A549 (cell line): ENCODE measurements around the gene TEKT5. TPM values are rescaled to one million over a fixed set of nuclear protein-coding genes. Genes with fewer than 3 reads are reported as not detected.

ENCODE experiments used
- ATAC-seq, 2 experiments: fragments of 200-7000 bp in 1 of 2; fragments of >200 bp in 1 of 2; cut with Nextera tagmentation in 1 of 2; cut with Tn5 transposase in 1 of 2; 3 replicates each; pipeline versions ENCODE4 v1.8.0 to v1.9.1; 2018 to 2020; ENCODE audit warnings: mild to moderate bottlenecking in 1 of 2, moderate library complexity in 1 of 2
- CTCF ChIA-PET: fragments of 300-600 bp; sonication (Branson Sonifier 250); formaldehyde crosslinking; extraction: SDS; loops from one replicate; lab custom pipeline; 2021; ENCODE audit warnings: antibody characterized with exemption, inconsistent platforms; lab: Yijun Ruan, JAX
- POLR2A ChIA-PET: fragments of 350-600 bp; formaldehyde crosslinking; extraction: SDS; loops from one replicate; lab custom pipeline; 2021; ENCODE audit warnings: antibody characterized with exemption, inconsistent platforms; lab: Yijun Ruan, JAX
- DNase-seq, 2 experiments: peaks; one replicate each; pipeline versions ENCODE4 v3.0.0 to v3.0.0-alpha.2; 2011 to 2016; ENCODE audit warnings: low read depth in 1 of 2, low spot score in 1 of 2
- FAIRE-seq: peaks from 2 replicates; lab custom pipeline; 2011; peaks lifted over from hg19 to GRCh38; lab: Jason Lieb, UNC
- H3K27ac ChIP-seq, 2 experiments: fragments of >200 bp; sonication (Bioruptor Twin); formaldehyde crosslinking; 3 replicates each; pipeline ENCODE4 v1.5.1; 2016 to 2017
- H3K4me1 ChIP-seq: fragments of >200 bp; sonication (Bioruptor Twin); formaldehyde crosslinking; 3 replicates; pipeline ENCODE4 v1.6.1; 2016
- H3K4me2 ChIP-seq: fragments of >200 bp; sonication (Bioruptor Twin); formaldehyde crosslinking; 3 replicates; pipeline ENCODE4 v1.6.1; 2016
- H3K4me3 ChIP-seq: fragments of >200 bp; sonication (Bioruptor Twin); formaldehyde crosslinking; 3 replicates; pipeline ENCODE4 v1.5.1; 2016
- H3K9me3 ChIP-seq: fragments of >200 bp; sonication (Bioruptor Twin); formaldehyde crosslinking; 3 replicates; pipeline ENCODE4 v1.6.1; 2016
- BHLHE40 ChIP-seq: IDR thresholded peaks from 2 replicates; pipeline ENCODE4 v1.6.1; 2012; ENCODE audit warnings: low read depth, low read length, inconsistent platforms
- CBX2 ChIP-seq: fragments of 200-600 bp; sonication (generic); IDR thresholded peaks from 2 replicates; pipeline ENCODE4 v1.6.1; 2016; ENCODE audit warnings: low read depth, mild to moderate bottlenecking, borderline replicate concordance
- CEBPB ChIP-seq, 2 experiments: fragments of >200 bp in 1 of 2; sonication (Bioruptor Twin) in 1 of 2; formaldehyde crosslinking in 1 of 2; IDR thresholded peaks; 2 replicates each; pipeline ENCODE4 v1.6.1; 2012 to 2016
- CHD4 ChIP-seq: fragments of 200-600 bp; sonication (generic); IDR thresholded peaks from 2 replicates; pipeline ENCODE4 v1.6.1; 2016; ENCODE audit warnings: antibody characterized with exemption, mild to moderate bottlenecking, borderline replicate concordance
- E2F6 ChIP-seq: IDR thresholded peaks from 2 replicates; pipeline ENCODE4 v1.6.1; 2012; ENCODE audit warnings: low read depth, borderline replicate concordance
- EHF ChIP-seq: fragments of 250-450 bp; sonication (Bioruptor Pico); IDR thresholded peaks from 2 replicates; pipeline ENCODE4 v1.5.0; 2020; ENCODE audit warnings: mild to moderate bottlenecking
- ESRRA ChIP-seq: fragments of 150-350 bp; IDR thresholded peaks from 2 replicates; pipeline ENCODE4 v1.6.1; 2014; ENCODE audit warnings: mild to moderate bottlenecking, low read length, borderline replicate concordance
- GATA3 ChIP-seq: IDR thresholded peaks from 2 replicates; pipeline ENCODE4 v1.6.1; 2012; ENCODE audit warnings: borderline replicate concordance
- HDAC2 ChIP-seq: fragments of 200-600 bp; sonication (generic); IDR thresholded peaks from 2 replicates; pipeline ENCODE4 v1.6.1; 2016
- HOXA7 ChIP-seq: fragments of 250-450 bp; sonication (Bioruptor Pico); IDR thresholded peaks from 2 replicates; pipeline ENCODE4 v1.5.0; 2020; ENCODE audit warnings: mild to moderate bottlenecking, moderate library complexity
- HOXB5 ChIP-seq: fragments of 250-450 bp; sonication (Bioruptor Pico); IDR thresholded peaks from 2 replicates; pipeline ENCODE4 v1.5.0; 2020; ENCODE audit warnings: mild to moderate bottlenecking, moderate library complexity
- KDM1A ChIP-seq: fragments of 200-600 bp; sonication (generic); IDR thresholded peaks from 2 replicates; pipeline ENCODE4 v1.6.1; 2016; ENCODE audit warnings: low read depth, mild to moderate bottlenecking
- MAFK ChIP-seq: fragments of 450-650 bp; IDR thresholded peaks from 2 replicates; pipeline ENCODE4 v1.6.1; 2014; ENCODE audit not compliant: partially characterized antibody
- MAZ ChIP-seq: fragments of 150-350 bp; IDR thresholded peaks from 2 replicates; pipeline ENCODE4 v1.6.1; 2014; ENCODE audit warnings: antibody characterized with exemption, low read depth, low read length, borderline replicate concordance
- MYC ChIP-seq: IDR thresholded peaks from 2 replicates; pipeline ENCODE4 v1.6.1; 2012; ENCODE audit warnings: mild to moderate bottlenecking, inconsistent platforms, low read length, improper control_type of control experiment, borderline replicate concordance
- NPAS2 ChIP-seq: fragments of 250-450 bp; sonication (Bioruptor Pico); IDR thresholded peaks from 2 replicates; pipeline ENCODE4 v1.8.0; 2022; ENCODE audit warnings: mild to moderate bottlenecking, moderate library complexity, borderline replicate concordance
- NR3C1 ChIP-seq: fragments of >200 bp; sonication (Bioruptor Twin); formaldehyde crosslinking; IDR thresholded peaks from 3 replicates; pipeline ENCODE4 v1.6.1; 2017
- POLR2A ChIP-seq: IDR thresholded peaks from 2 replicates; pipeline ENCODE4 v1.6.1; 2012; ENCODE audit warnings: mild to moderate bottlenecking, low read length
- RFX5 ChIP-seq: fragments of 450-650 bp; IDR thresholded peaks from 2 replicates; pipeline ENCODE4 v1.7.1; 2014; ENCODE audit warnings: antibody characterized with exemption, mild to moderate bottlenecking, moderate library complexity
- ZC3H11A ChIP-seq: fragments of 450-650 bp; IDR thresholded peaks from 2 replicates; pipeline ENCODE4 v1.6.1; 2014; ENCODE audit warnings: antibody characterized with exemption, mild to moderate bottlenecking
- ZFP36 ChIP-seq: fragments of 450-650 bp; IDR thresholded peaks from 2 replicates; pipeline ENCODE4 v1.6.1; 2014; ENCODE audit warnings: borderline replicate concordance; ENCODE audit not compliant: partially characterized antibody
- ZNF302 ChIP-seq: fragments of 250-450 bp; sonication (Bioruptor Pico); IDR thresholded peaks from 2 replicates; pipeline ENCODE4 v1.9.0; 2021; ENCODE audit warnings: inconsistent platforms, mild to moderate bottlenecking, moderate library complexity
- ZSCAN20 ChIP-seq: fragments of 250-450 bp; sonication (Bioruptor Pico); IDR thresholded peaks from 2 replicates; pipeline ENCODE4 v1.8.0; 2022; ENCODE audit warnings: mild to moderate bottlenecking, moderate library complexity
- WGBS: methylation state at CpG from one replicate; pipeline ENCODE4 v1.1.6; 2017; ENCODE audit errors: missing lambda C conversion rate; 5-methylcytosine and 5-hydroxymethylcytosine counted together
- polyA plus RNA-seq, 4 experiments: library from polyadenylated mRNA; depleted of rRNA in 3 of 4; stranded (reverse); fragments of >200 nt; fragmentation: RNase III in 1 of 4; extraction: RNeasy Plus Mini Kit Qiagen cat#74134 plus additional on column Dnase treatment in 1 of 4; gene quantifications; 2 replicates in 3 of 4; 3 replicates in 1 of 4; pipeline ENCODE4 v1.2.3, GENCODE V29; 2011 to 2017
- TF ChIP-seq, protein P1 (sequence below): IDR thresholded peaks from 2 replicates; pipeline ENCODE4 v1.6.1; 2012
- TF ChIP-seq, protein P2 (sequence below): fragments of 150-350 bp; IDR thresholded peaks from 2 replicates; pipeline ENCODE4 v1.6.1; 2014; ENCODE audit warnings: low read depth, mild to moderate bottlenecking, low read length
- TF ChIP-seq, protein P3 (sequence below): fragments of >200 bp; sonication (Bioruptor Twin); formaldehyde crosslinking; IDR thresholded peaks from 3 replicates; pipeline ENCODE4 v1.5.1; 2016

TEKT5 gene
- polyA plus RNA-seq, 2 of the 4 experiments (the other 2 are of a cell fraction): 0.14 TPM; not detected in 1

DNA sequence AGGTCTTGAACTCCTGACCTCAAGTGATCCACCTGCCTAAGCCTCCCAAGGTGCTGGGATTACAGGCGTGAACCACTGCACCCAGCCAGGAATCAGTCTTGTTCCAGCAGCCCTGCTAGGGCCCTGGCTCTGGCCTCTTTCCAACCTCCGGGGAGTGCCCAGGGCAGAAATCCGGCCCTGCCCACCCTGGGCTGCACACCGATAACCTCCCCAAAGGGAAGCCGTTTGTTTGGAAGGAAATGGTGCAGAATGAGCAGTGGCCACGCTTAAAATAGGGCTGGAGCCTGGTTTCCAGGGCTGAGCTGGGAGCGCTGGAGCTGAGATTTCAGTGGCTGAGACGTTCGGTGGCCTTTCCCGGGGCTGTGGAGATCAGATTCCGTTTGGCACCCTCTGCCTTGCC lies 96.6 kb downstream of the TEKT5 start (continued):
- TF ChIP-seq MYC: no peak
- TF ChIP-seq CEBPB (IDR thresholded peaks at IDR 0.05): no peak
- no peak for TF ChIP-seq HDAC2
- TF ChIP-seq, protein P1, sequence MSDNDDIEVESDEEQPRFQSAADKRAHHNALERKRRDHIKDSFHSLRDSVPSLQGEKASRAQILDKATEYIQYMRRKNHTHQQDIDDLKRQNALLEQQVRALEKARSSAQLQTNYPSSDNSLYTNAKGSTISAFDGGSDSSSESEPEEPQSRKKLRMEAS: no peak
- TF ChIP-seq, all 56 proteins: peak for 0

DNA sequence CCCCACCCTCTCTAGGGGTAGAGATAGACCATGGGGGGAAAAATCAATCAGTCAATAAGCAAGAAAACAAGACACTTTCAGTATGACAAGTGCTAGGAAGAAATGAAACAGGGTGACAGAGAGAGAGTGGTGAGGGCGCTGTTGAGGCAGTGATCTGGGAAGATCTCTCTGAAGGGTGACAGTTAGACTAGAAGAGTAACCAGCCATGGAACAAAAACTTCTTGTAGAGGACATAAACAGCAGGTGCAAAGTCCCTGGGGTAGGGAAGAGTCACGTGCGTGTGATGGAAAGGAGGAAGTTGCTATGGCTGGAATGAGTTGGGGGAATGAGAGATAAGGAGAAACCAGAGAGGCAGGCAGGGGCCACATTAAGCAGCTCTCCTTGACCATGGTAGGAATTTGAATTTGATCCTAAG lies 97.5 kb downstream of the TEKT5 start:
- H3K4me1 ChIP-seq: peaks cover 14% of the 10 kb centered on the region; the same call in 2 of the 3 replicates
- ChIA-PET POLR2A (no interaction called here), CTCF (no interaction called here)
- no peak for ATAC-seq
- no peak for TF ChIP-seq HOXB5
- no peak for TF ChIP-seq E2F6
- TF ChIP-seq ZNF302 (CRISPR knock-in tag): no peak
- TF ChIP-seq, protein P2, sequence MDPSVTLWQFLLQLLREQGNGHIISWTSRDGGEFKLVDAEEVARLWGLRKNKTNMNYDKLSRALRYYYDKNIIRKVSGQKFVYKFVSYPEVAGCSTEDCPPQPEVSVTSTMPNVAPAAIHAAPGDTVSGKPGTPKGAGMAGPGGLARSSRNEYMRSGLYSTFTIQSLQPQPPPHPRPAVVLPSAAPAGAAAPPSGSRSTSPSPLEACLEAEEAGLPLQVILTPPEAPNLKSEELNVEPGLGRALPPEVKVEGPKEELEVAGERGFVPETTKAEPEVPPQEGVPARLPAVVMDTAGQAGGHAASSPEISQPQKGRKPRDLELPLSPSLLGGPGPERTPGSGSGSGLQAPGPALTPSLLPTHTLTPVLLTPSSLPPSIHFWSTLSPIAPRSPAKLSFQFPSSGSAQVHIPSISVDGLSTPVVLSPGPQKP: no peak
- TF ChIP-seq HDAC2: no peak
- no peak for TF ChIP-seq KDM1A
- no peak for TF ChIP-seq CBX2
- no peak for TF ChIP-seq ZFP36
- no peaks in the 10 kb centered on the region for H3K9me3 ChIP-seq
- DNase-seq: no peak
- no peak for FAIRE-seq
- H3K4me3 ChIP-seq: no peak overlapping the region
- H3K4me2 ChIP-seq: no peak overlapping the region
- H3K27ac ChIP-seq: no peak overlapping the region
- 87% methylated on average over 3 of the region's 3 CpGs for WGBS

GRCh38 chr16:10594312-10594950 lies 100.3 kb downstream of the TEKT5 start:
- Histone ChIP-seq H3K4me3 (no peak overlapping the region), H3K4me2 (no peak overlapping the region), H3K4me1 (no peaks in the 10 kb centered on the region), H3K9me3 (no peaks in the 10 kb centered on the region), H3K27ac (no peak overlapping the region)
- WGBS: 46% methylated on average over 4 of the region's 9 CpGs
- no peak for TF ChIP-seq MYC
- TF ChIP-seq BHLHE40: no peak
- no peak for TF ChIP-seq CEBPB (IDR thresholded peaks at IDR 0.05)
- no peak for TF ChIP-seq ZSCAN20
- TF ChIP-seq MAFK: no peak
- TF ChIP-seq CHD4: no peak
- TF ChIP-seq ZC3H11A: no peak
- TF ChIP-seq ZFP36: no peak
- no peak for TF ChIP-seq EHF (CRISPR knock-in tag)
- TF ChIP-seq, protein P3, sequence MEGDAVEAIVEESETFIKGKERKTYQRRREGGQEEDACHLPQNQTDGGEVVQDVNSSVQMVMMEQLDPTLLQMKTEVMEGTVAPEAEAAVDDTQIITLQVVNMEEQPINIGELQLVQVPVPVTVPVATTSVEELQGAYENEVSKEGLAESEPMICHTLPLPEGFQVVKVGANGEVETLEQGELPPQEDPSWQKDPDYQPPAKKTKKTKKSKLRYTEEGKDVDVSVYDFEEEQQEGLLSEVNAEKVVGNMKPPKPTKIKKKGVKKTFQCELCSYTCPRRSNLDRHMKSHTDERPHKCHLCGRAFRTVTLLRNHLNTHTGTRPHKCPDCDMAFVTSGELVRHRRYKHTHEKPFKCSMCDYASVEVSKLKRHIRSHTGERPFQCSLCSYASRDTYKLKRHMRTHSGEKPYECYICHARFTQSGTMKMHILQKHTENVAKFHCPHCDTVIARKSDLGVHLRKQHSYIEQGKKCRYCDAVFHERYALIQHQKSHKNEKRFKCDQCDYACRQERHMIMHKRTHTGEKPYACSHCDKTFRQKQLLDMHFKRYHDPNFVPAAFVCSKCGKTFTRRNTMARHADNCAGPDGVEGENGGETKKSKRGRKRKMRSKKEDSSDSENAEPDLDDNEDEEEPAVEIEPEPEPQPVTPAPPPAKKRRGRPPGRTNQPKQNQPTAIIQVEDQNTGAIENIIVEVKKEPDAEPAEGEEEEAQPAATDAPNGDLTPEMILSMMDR: no peak
- DNase-seq: no peak
- no peak for ATAC-seq
- POLR2A ChIA-PET: no interaction called here
- CTCF ChIA-PET: interaction anchor here (2.6 kb wide), 1 partner anchor 14 kb away, joined by 8 read pairs; the partner anchor contains the start of gene EMP2
- FAIRE-seq: no peak

- no peaks in the 10 kb centered on the region for H3K9me3 ChIP-seq
- TF ChIP-seq CBX2: no peak
- no peak for TF ChIP-seq CHD4
- TF ChIP-seq HOXA7: no peak
- no peak for TF ChIP-seq MAFK
- no peak for TF ChIP-seq MYC
- TF ChIP-seq BHLHE40: no peak
- no peak for TF ChIP-seq HOXB5
- no peak for TF ChIP-seq GATA3
- no peak for TF ChIP-seq EHF (CRISPR knock-in tag)
- TF ChIP-seq MAZ: no peak
- TF ChIP-seq, protein P1: no peak
- TF ChIP-seq ZFP36: no peak
- TF ChIP-seq ESRRA: no peak
- no peak for TF ChIP-seq POLR2A
- no peak for TF ChIP-seq NPAS2 (CRISPR knock-in tag)
- no peak for TF ChIP-seq RFX5
- no peak for TF ChIP-seq NR3C1
- TF ChIP-seq, all 56 proteins: peak for 0
- Histone ChIP-seq H3K4me2 (no peak overlapping the region), H3K4me1 (no peaks in the 10 kb centered on the region), H3K27ac (no peak overlapping the region), H3K4me3 (no peak overlapping the region)
- FAIRE-seq (no peak), DNase-seq (no peak), ATAC-seq (no peak)
- ChIA-PET POLR2A (no interaction called here), CTCF (interaction anchor here (2.6 kb wide), 1 partner anchor 12 kb away, joined by 8 read pairs; the partner anchor contains the start of gene EMP2)
- 74% methylated on average over 1 of the region's 1 CpG for WGBS
Observed at GRCh38 chr16:10592611-10593010, 102.1 kb downstream of the TEKT5 start.
